Mesothelial cell of epicardium (in vitro differentiated cells): ENCODE data around the gene ERAS. TPM values are rescaled to one million over a fixed set of nuclear protein-coding genes. Genes with fewer than 3 reads are reported as not detected.

ENCODE experiments used
- DNase-seq, 2 experiments: peaks; one replicate each; pipeline ENCODE4 v3.0.0; 2021; ENCODE audit warnings: low spot score in 2 of 2; ENCODE audit not compliant: unreplicated experiment in 2 of 2
- H3K27ac Mint-ChIP-seq: 2 replicates; pipeline ENCODE4 v1.8.0; 2021; ENCODE audit warnings: mixed read lengths
- H3K27me3 Mint-ChIP-seq: 2 replicates; pipeline ENCODE4 v1.8.0; 2021; ENCODE audit warnings: low read depth, mixed read lengths
- H3K36me3 Mint-ChIP-seq: 2 replicates; pipeline ENCODE4 v1.8.0; 2021; ENCODE audit warnings: mixed read lengths
- H3K4me1 Mint-ChIP-seq: 2 replicates; pipeline ENCODE4 v1.8.0; 2021; ENCODE audit warnings: mixed read lengths
- H3K4me3 Mint-ChIP-seq: 2 replicates; pipeline ENCODE4 v1.8.0; 2021; ENCODE audit warnings: mild to moderate bottlenecking, moderate library complexity, mixed read lengths
- H3K9me3 Mint-ChIP-seq: 2 replicates; pipeline ENCODE4 v1.8.0; 2021; ENCODE audit warnings: mixed read lengths
- CTCF ChIP-seq: fragments of 200-600 bp; sonication (generic); IDR thresholded peaks from one replicate; pipeline ENCODE4 v1.5.0; 2021; ENCODE audit warnings: antibody characterized with exemption; ENCODE audit not compliant: unreplicated experiment
- total RNA-seq: library from RNA; stranded (reverse); gene quantifications from 3 replicates; pipeline ENCODE4 v1.2.1, GENCODE V29; 2021

The ERAS gene
- total RNA-seq, 1 donor from 2014 or later, result 0.63 TPM

- H3K4me3 Mint-ChIP-seq, result no peak overlapping the region
- TF ChIP-seq CTCF, result no peak
- no peak for DNase-seq
- peaks cover 8% of the 10 kb centered on the region for H3K9me3 Mint-ChIP-seq
- H3K27ac Mint-ChIP-seq, result no peak overlapping the region
- H3K27me3 Mint-ChIP-seq, result peaks cover 11% of the 10 kb centered on the region
- no peaks in the 10 kb centered on the region for H3K4me1 Mint-ChIP-seq
- no peaks in the 10 kb centered on the region for H3K36me3 Mint-ChIP-seq
Observed at GRCh38 chrX:48786825-48787504, 39.3 kb upstream of the ERAS start.

DNA sequence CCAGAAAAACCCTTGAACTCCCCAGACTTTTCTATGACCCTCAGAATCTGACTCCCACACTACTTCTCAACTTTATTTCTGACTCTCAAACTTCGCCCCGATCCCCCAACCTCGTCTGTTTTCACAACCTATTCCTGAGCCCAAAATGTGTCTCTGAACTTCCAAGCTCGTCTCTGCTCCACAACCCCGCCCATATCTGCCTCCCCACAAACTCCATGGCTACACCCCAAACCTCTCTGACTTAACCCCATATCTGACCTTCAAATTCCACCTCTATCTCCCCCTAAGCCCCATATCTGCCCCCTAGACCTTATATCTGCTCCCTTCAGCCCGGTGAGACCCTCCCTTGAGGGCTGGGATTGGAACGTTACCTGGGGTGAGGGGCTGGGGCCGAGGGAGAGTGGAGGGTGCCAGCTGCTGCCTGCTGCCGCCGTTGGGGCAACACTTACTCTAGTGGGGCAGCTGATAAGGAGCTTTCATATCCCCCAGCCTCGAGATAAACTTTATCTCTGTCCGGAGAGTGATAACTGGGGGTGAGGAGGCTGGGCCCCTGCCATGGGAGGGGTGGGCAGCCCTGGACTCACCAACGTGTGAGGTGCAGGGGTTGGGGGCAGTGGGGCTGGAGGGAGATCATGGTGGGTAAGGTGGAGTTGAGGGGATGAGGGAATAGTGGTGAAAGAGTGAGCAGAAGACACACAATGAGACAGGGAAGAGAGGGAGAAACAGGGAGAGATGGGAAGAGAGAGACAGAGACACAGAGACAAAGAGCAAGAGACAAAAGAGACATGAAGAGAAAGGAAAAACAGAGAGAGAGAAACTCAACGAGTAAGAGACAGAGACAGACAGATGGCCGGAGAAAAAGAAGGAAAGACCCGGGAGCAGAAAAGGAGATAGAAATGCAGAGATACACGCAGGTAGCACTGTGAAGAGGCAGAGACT is 38.5 kb upstream of the ERAS start:
- Mint-ChIP-seq H3K9me3 (peaks cover 9% of the 10 kb centered on the region), H3K27me3 (peaks cover 11% of the 10 kb centered on the region), H3K36me3 (no peaks in the 10 kb centered on the region), H3K27ac (no peak overlapping the region), H3K4me1 (no peaks in the 10 kb centered on the region), H3K4me3 (no peak overlapping the region)
- no peak for DNase-seq
- no peak for TF ChIP-seq CTCF

DNA sequence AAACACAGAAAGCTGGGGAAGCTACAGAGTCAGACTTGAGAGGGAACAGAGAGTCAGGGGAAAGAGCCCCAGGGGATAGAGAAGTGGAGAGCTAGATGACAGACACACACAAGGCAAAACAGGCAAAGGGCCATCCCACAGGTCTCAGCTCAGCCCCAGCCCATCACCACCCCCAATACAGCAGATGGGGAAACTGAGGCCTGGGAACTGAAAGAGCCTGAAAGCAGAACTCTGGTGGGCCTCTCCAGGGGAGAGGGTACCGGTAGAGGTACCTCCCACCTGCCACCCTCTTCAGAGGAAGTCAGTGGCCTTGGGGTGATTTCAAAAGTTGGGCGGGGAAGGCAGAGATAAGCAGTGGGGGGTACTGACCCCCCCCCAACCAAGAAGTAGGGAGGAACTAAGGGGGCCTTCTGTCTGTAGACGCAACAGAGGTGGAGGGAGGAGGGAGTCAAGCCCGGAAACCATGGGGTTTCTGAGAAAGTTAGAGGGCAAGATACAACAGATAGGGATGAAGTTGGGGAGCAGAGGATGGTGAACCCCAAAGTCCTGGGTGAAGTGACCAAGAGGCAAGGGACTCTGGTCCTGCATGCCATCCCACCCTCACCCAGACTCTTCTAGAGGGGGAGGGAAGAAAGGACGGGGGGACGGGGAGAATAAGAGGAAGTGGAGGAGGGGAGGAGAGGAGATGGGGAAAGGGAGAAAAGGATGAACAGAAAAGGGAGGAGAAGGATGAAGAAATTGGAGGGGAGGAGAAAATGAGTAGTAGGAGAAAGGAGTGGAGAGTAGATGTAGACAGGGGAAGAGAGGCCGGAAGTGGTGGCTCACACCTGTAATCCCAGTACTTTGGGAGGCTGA is 36.7 kb upstream of the ERAS start:
- H3K4me1 Mint-ChIP-seq, result no peaks in the 10 kb centered on the region
- H3K27ac Mint-ChIP-seq, result no peak overlapping the region
- no peak overlapping the region for H3K4me3 Mint-ChIP-seq
- H3K27me3 Mint-ChIP-seq, result peaks cover 11% of the 10 kb centered on the region
- DNase-seq, result no peak
- H3K9me3 Mint-ChIP-seq, result peaks cover 9% of the 10 kb centered on the region
- H3K36me3 Mint-ChIP-seq, result no peaks in the 10 kb centered on the region
- TF ChIP-seq CTCF, result no peak

DNA sequence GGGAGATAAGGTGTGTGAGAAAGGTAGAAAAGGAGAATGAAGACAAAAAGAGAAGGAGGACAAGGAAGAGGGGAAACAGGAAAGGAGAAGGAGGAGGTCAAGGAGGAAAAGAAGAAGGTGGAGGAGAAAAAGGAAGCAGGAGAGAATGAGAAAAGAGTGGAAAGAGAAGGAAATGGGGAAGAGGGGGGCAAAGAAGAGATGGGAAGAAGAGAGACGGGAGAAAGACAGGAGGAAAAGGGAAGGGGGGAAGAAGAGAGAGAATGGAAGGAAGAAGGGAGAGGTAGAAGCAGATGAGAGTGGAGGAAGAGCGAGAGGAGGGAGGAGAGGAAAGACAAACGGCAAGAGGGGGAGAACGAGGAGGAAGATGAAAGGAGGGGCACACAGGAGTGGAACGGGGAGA is 35.8 kb upstream of the ERAS start:
- TF ChIP-seq CTCF, result no peak
- Mint-ChIP-seq H3K9me3 (peaks cover 5% of the 10 kb centered on the region), H3K27me3 (peaks cover 11% of the 10 kb centered on the region), H3K4me1 (peaks cover 3% of the 10 kb centered on the region), H3K36me3 (no peaks in the 10 kb centered on the region), H3K4me3 (no peak overlapping the region), H3K27ac (no peak overlapping the region)
- no peak for DNase-seq

- Mint-ChIP-seq H3K27ac (no peak overlapping the region), H3K9me3 (peaks cover 4% of the 10 kb centered on the region), H3K36me3 (no peaks in the 10 kb centered on the region), H3K4me1 (peaks cover 3% of the 10 kb centered on the region), H3K4me3 (no peak overlapping the region), H3K27me3 (peaks cover 10% of the 10 kb centered on the region)
- TF ChIP-seq CTCF, result no peak
- DNase-seq, result no peak
Observed at GRCh38 chrX:48791063-48791820, 35.1 kb upstream of the ERAS start.
